ENCODE measurements around the gene TCEAL2. TPM values are rescaled to one million over a fixed set of nuclear protein-coding genes. Genes with fewer than 3 reads are reported as not detected.
"Not testable (repeated sequence)": the region's sequence is repeated elsewhere in the genome, so short reads cannot be mapped to it uniquely, and the experiment has no call there.

Gene TCEAL2
- 48.6 TPM for polyA plus RNA-seq (2013, experiment 1 of 2)
- 47.7 TPM for polyA plus RNA-seq (2013, experiment 2 of 2)

GRCh38 chrX:102125436-102125835 lies at the start of gene TCEAL2:
Gene TCEAL2 (plus strand): TSS chrX:102125679. CDS start chrX:102126831, 1,152 bp downstream.
- not testable (repeated sequence) for H4K91ac ChIP-seq (ENCODE audit: low read depth, low read length, poor library complexity); H3K4me1 ChIP-seq (ENCODE audit: control insufficient read depth in 2 of 2, insufficient read depth in 1 of 2, low read depth in 1 of 2, low read length in 2 of 2); H3K4ac ChIP-seq (ENCODE audit: low read length); H3K23ac ChIP-seq (ENCODE audit: low read depth, low read length, poor library complexity); H2AK5ac ChIP-seq (ENCODE audit: low read depth, low read length); H3K79me1 ChIP-seq (ENCODE audit: low read depth, low read length); H2BK120ac ChIP-seq (ENCODE audit: low read depth, low read length); H3K27ac ChIP-seq (replicated peaks; ENCODE audit: low read length); H3K18ac ChIP-seq (ENCODE audit: low read length); H2BK15ac ChIP-seq (ENCODE audit: low read length); H2BK12ac ChIP-seq (ENCODE audit: low read length); H3K9me3 ChIP-seq (replicated peaks in 1 of 2; ENCODE audit: control insufficient read depth in 2 of 2, insufficient read depth in 1 of 2, low read depth in 1 of 2, low read length in 2 of 2); H3K14ac ChIP-seq (ENCODE audit: low read length); H2BK5ac ChIP-seq (ENCODE audit: low read length); H3K9ac ChIP-seq (ENCODE audit: low read depth, low read length, poor library complexity); H4K8ac ChIP-seq (ENCODE audit: low read depth, low read length); H3K36me3 ChIP-seq (replicated peaks in 1 of 2; ENCODE audit: control insufficient read depth in 2 of 2, insufficient read depth in 2 of 2, low read length in 2 of 2)
- Histone ChIP-seq H3K4me3 (ENCODE audit: low read length in 2 of 2) (peak within 1 kb of the TSS; percentile 36 to 84), H3K27me3 (ENCODE audit: control insufficient read depth in 3 of 3, insufficient read depth in 3 of 3, low read depth in 1 of 3, low read length in 3 of 3) (peaks cover 0 to 36% (median 0%) of the 10 kb centered on the region in 3 experiments), H2AFZ (ENCODE audit: low read length) (peak within 1 kb of the TSS; percentile 71), H3K4me2 (ENCODE audit: insufficient read depth, low read length, poor library complexity, severe bottlenecking) (peak within 1 kb of the TSS; percentile 66)
- no CpG with 5 or more reads among the region's 38 CpGs for WGBS, 2 donors (ENCODE audit: extremely low coverage in 2 of 2, insufficient read length in 2 of 2, insufficient replicate concordance in 1 of 2)
- DNase-seq (ENCODE audit: low spot score), result peak; percentile 8

- Histone ChIP-seq H3K18ac (ENCODE audit: low read length) (no peak overlapping the region), H3K27ac (replicated peaks; ENCODE audit: low read length) (no peak overlapping the region), H4K8ac (ENCODE audit: low read depth, low read length) (no peak overlapping the region), H4K91ac (ENCODE audit: low read depth, low read length, poor library complexity) (no peak overlapping the region), H2BK5ac (ENCODE audit: low read length) (no peak overlapping the region), H2AFZ (ENCODE audit: low read length) (no peak overlapping the region), H2BK15ac (ENCODE audit: low read length) (no peak overlapping the region), H3K9me3 (replicated peaks in 1 of 2; ENCODE audit: control insufficient read depth in 2 of 2, insufficient read depth in 1 of 2, low read depth in 1 of 2, low read length in 2 of 2) (peaks cover 0 to under 1% of the 10 kb centered on the region in 2 donors), H3K4me2 (ENCODE audit: insufficient read depth, low read length, poor library complexity, severe bottlenecking) (no peak overlapping the region), H2AK5ac (ENCODE audit: low read depth, low read length) (no peak overlapping the region), H2BK12ac (ENCODE audit: low read length) (no peak overlapping the region), H3K4ac (ENCODE audit: low read length) (no peak overlapping the region), H3K79me1 (ENCODE audit: low read depth, low read length) (no peaks in the 10 kb centered on the region), H3K14ac (ENCODE audit: low read length) (no peak overlapping the region), H3K27me3 (ENCODE audit: control insufficient read depth in 3 of 3, insufficient read depth in 3 of 3, low read depth in 1 of 3, low read length in 3 of 3) (no peaks in the 10 kb centered on the region), H2BK120ac (ENCODE audit: low read depth, low read length) (no peak overlapping the region), H3K4me1 (ENCODE audit: control insufficient read depth in 2 of 2, insufficient read depth in 1 of 2, low read depth in 1 of 2, low read length in 2 of 2) (no peaks in the 10 kb centered on the region), H3K9ac (ENCODE audit: low read depth, low read length, poor library complexity) (no peak overlapping the region), H3K23ac (ENCODE audit: low read depth, low read length, poor library complexity) (no peak overlapping the region), H3K36me3 (replicated peaks in 1 of 2; ENCODE audit: control insufficient read depth in 2 of 2, insufficient read depth in 2 of 2, low read length in 2 of 2) (no peaks in the 10 kb centered on the region), H3K4me3 (ENCODE audit: low read length in 2 of 2) (no peak overlapping the region)
- DNase-seq (ENCODE audit: low spot score), result no peak
- WGBS, 2 donors (ENCODE audit: extremely low coverage in 2 of 2, insufficient read length in 2 of 2, insufficient replicate concordance in 1 of 2), result no CpG with 5 or more reads among the region's 1 CpG
Observed at GRCh38 chrX:102077426-102077825, 48.1 kb upstream of the TCEAL2 start.

GRCh38 chrX:102085706-102086105 lies 39.8 kb upstream of the TCEAL2 start:
- H3K4ac ChIP-seq (ENCODE audit: low read length), result no peak overlapping the region
- H3K9ac ChIP-seq (ENCODE audit: low read depth, low read length, poor library complexity), result no peak overlapping the region
- no peak overlapping the region for H2BK15ac ChIP-seq (ENCODE audit: low read length)
- H3K4me2 ChIP-seq (ENCODE audit: insufficient read depth, low read length, poor library complexity, severe bottlenecking), result no peak overlapping the region
- H4K91ac ChIP-seq (ENCODE audit: low read depth, low read length, poor library complexity), result no peak overlapping the region
- H3K23ac ChIP-seq (ENCODE audit: low read depth, low read length, poor library complexity), result no peak overlapping the region
- H3K14ac ChIP-seq (ENCODE audit: low read length), result no peak overlapping the region
- H3K36me3 ChIP-seq (replicated peaks in 1 of 2; ENCODE audit: control insufficient read depth in 2 of 2, insufficient read depth in 2 of 2, low read length in 2 of 2), result no peaks in the 10 kb centered on the region
- H2BK120ac ChIP-seq (ENCODE audit: low read depth, low read length), result no peak overlapping the region
- H3K4me1 ChIP-seq (ENCODE audit: control insufficient read depth in 2 of 2, insufficient read depth in 1 of 2, low read depth in 1 of 2, low read length in 2 of 2), result no peaks in the 10 kb centered on the region
- no peak overlapping the region for H3K4me3 ChIP-seq (ENCODE audit: low read length in 2 of 2)
- H2AFZ ChIP-seq (ENCODE audit: low read length), result no peak overlapping the region
- no peak overlapping the region for H2AK5ac ChIP-seq (ENCODE audit: low read depth, low read length)
- H3K27me3 ChIP-seq (ENCODE audit: control insufficient read depth in 3 of 3, insufficient read depth in 3 of 3, low read depth in 1 of 3, low read length in 3 of 3), result no peaks in the 10 kb centered on the region
- no CpG with 5 or more reads among the region's 5 CpGs for WGBS, 2 donors (ENCODE audit: extremely low coverage in 2 of 2, insufficient read length in 2 of 2, insufficient replicate concordance in 1 of 2)
- H3K79me1 ChIP-seq (ENCODE audit: low read depth, low read length), result no peaks in the 10 kb centered on the region
- no peak overlapping the region for H2BK5ac ChIP-seq (ENCODE audit: low read length)
- no peak overlapping the region for H3K18ac ChIP-seq (ENCODE audit: low read length)
- H2BK12ac ChIP-seq (ENCODE audit: low read length), result no peak overlapping the region
- DNase-seq (ENCODE audit: low spot score), result no peak
- no peak overlapping the region for H4K8ac ChIP-seq (ENCODE audit: low read depth, low read length)
- H3K9me3 ChIP-seq (replicated peaks in 1 of 2; ENCODE audit: control insufficient read depth in 2 of 2, insufficient read depth in 1 of 2, low read depth in 1 of 2, low read length in 2 of 2), result no peaks in the 10 kb centered on the region
- H3K27ac ChIP-seq (replicated peaks; ENCODE audit: low read length), result no peak overlapping the region

- Histone ChIP-seq H2AK5ac (ENCODE audit: low read depth, low read length) (no peak overlapping the region), H4K91ac (ENCODE audit: low read depth, low read length, poor library complexity) (no peak overlapping the region), H3K14ac (ENCODE audit: low read length) (no peak overlapping the region), H3K23ac (ENCODE audit: low read depth, low read length, poor library complexity) (no peak overlapping the region), H2BK5ac (ENCODE audit: low read length) (no peak overlapping the region), H3K4me2 (ENCODE audit: insufficient read depth, low read length, poor library complexity, severe bottlenecking) (no peak overlapping the region), H2BK15ac (ENCODE audit: low read length) (no peak overlapping the region), H3K4me3 (ENCODE audit: low read length in 2 of 2) (no peak overlapping the region), H3K27me3 (ENCODE audit: control insufficient read depth in 3 of 3, insufficient read depth in 3 of 3, low read depth in 1 of 3, low read length in 3 of 3) (no peaks in the 10 kb centered on the region), H3K9ac (ENCODE audit: low read depth, low read length, poor library complexity) (no peak overlapping the region), H3K4me1 (ENCODE audit: control insufficient read depth in 2 of 2, insufficient read depth in 1 of 2, low read depth in 1 of 2, low read length in 2 of 2) (no peaks in the 10 kb centered on the region), H3K4ac (ENCODE audit: low read length) (no peak overlapping the region), H3K9me3 (replicated peaks in 1 of 2; ENCODE audit: control insufficient read depth in 2 of 2, insufficient read depth in 1 of 2, low read depth in 1 of 2, low read length in 2 of 2) (peaks cover 0 to 3% of the 10 kb centered on the region in 2 donors), H3K27ac (replicated peaks; ENCODE audit: low read length) (no peak overlapping the region), H3K36me3 (replicated peaks in 1 of 2; ENCODE audit: control insufficient read depth in 2 of 2, insufficient read depth in 2 of 2, low read length in 2 of 2) (no peaks in the 10 kb centered on the region), H3K79me1 (ENCODE audit: low read depth, low read length) (no peaks in the 10 kb centered on the region), H2AFZ (ENCODE audit: low read length) (no peak overlapping the region), H2BK120ac (ENCODE audit: low read depth, low read length) (no peak overlapping the region), H4K8ac (ENCODE audit: low read depth, low read length) (no peak overlapping the region), H2BK12ac (ENCODE audit: low read length) (no peak overlapping the region), H3K18ac (ENCODE audit: low read length) (no peak overlapping the region)
- WGBS, 2 donors (ENCODE audit: extremely low coverage in 2 of 2, insufficient read length in 2 of 2, insufficient replicate concordance in 1 of 2), result no CpG with 5 or more reads among the region's 4 CpGs
- DNase-seq (ENCODE audit: low spot score), result no peak
Observed at GRCh38 chrX:102113367-102113766, 12.1 kb upstream of the TCEAL2 start.

All from neuronal stem cell (in vitro differentiated cells).